Tibial nerve (tissue), 4 donors: ENCODE results near the gene SNX13.

Source experiments
- CTCF ChIP-seq, 5 experiments: fragments of 200-600 bp in 3 of 5; fragments of 450-650 bp in 2 of 5; sonication (generic) in 3 of 5; IDR thresholded peaks; one replicate each; pipeline ENCODE4 v1.5.1; 2016 to 2019; ENCODE audit warnings: antibody characterized with exemption in 5 of 5, mild to moderate bottlenecking in 3 of 5, moderate library complexity in 2 of 5
- EP300 ChIP-seq, 2 donors: sonication (generic); formaldehyde crosslinking; IDR thresholded peaks; one replicate each; pipeline ENCODE4 v1.6.1; 2017; ENCODE audit warnings: antibody characterized with exemption in 2 of 2, mild to moderate bottlenecking in 1 of 2
- POLR2A ChIP-seq, 2 donors: fragments of 450-650 bp; IDR thresholded peaks; one replicate each; pipeline ENCODE4 v1.6.1; 2017; ENCODE audit warnings: antibody characterized with exemption in 2 of 2, mild to moderate bottlenecking in 2 of 2, moderate library complexity in 2 of 2

- TF ChIP-seq CTCF (IDR thresholded peaks at IDR 0.05), result no peak
- TF ChIP-seq POLR2A (IDR thresholded peaks at IDR 0.05), result no peak
- no peak for TF ChIP-seq EP300 (IDR thresholded peaks at IDR 0.05)
Measured at GRCh38 chr7:17942231-17942630, 1.9 kb upstream of the SNX13 start.
